ENCODE results near the gene TMEM72.

The TMEM72 gene

GRCh38 chr10:44956717-44957706, 45.9 kb downstream of the TMEM72 start:
- no peak for DNase-seq

- DNase-seq = no peak
Observed at GRCh38 chr10:44958196-44958897, 47.2 kb downstream of the TMEM72 start.

GRCh38 chr10:44958898-44959246, 47.7 kb downstream of the TMEM72 start:
- DNase-seq = no peak

GRCh38 chr10:44959247-44960087, 48.3 kb downstream of the TMEM72 start, which contains the start of gene RASSF4:
Gene RASSF4, plus strand, starts transcription at chr10:44959802. Its CDS starts 10,401 bp downstream, at chr10:44970203.
- peak; percentile 81 to 87 (median 82) for DNase-seq

GRCh38 chr10:44960088-44960460, 48.9 kb downstream of the TMEM72 start:
- DNase-seq = no peak

- DNase-seq = no peak
Observed at GRCh38 chr10:44960482-44961229, 49.5 kb downstream of the TMEM72 start.

GRCh38 chr10:44961230-44961571, 50.1 kb downstream of the TMEM72 start:
- no peak for DNase-seq

GRCh38 chr10:44961931-44962750, 51.0 kb downstream of the TMEM72 start:
- DNase-seq = no peak

GRCh38 chr10:44962870-44963738, 52.0 kb downstream of the TMEM72 start:
- DNase-seq = no peak

GRCh38 chr10:44963772-44964633, 52.9 kb downstream of the TMEM72 start:
- DNase-seq = no peak

GRCh38 chr10:44965104-44965503, 54.0 kb downstream of the TMEM72 start:
- no peak for DNase-seq

- no peak for DNase-seq
Observed at GRCh38 chr10:44965651-44966097, 54.5 kb downstream of the TMEM72 start.

- DNase-seq = no peak
Observed at GRCh38 chr10:44966129-44966815, 55.1 kb downstream of the TMEM72 start.

GRCh38 chr10:44966816-44967509, 55.8 kb downstream of the TMEM72 start:
- no peak for DNase-seq

- no peak for DNase-seq
Observed at GRCh38 chr10:44967616-44968015, 56.5 kb downstream of the TMEM72 start.

- no peak for DNase-seq
Observed at GRCh38 chr10:44968091-44968490, 57.0 kb downstream of the TMEM72 start.

GRCh38 chr10:44968500-44969400, 57.6 kb downstream of the TMEM72 start:
- DNase-seq = no peak
